HG03432 (cell line): ENCODE data around the gene MAGEA2B.
"Not testable (repeated sequence)": the region's sequence is repeated elsewhere in the genome, so short reads cannot be mapped to it uniquely, and the experiment has no call there.

ENCODE experiments used
- ATAC-seq: cut with Tn5 transposase; IDR thresholded peaks from one replicate; pipeline ENCODE4 v1.9.1; 2021; ENCODE audit warnings: mild to moderate bottlenecking, moderate library complexity; ENCODE audit not compliant: unreplicated experiment

The MAGEA2B gene

GRCh38 chrX:152754871-152755270 is 40.4 kb downstream of the MAGEA2B start:
- ATAC-seq: not testable (repeated sequence)

GRCh38 chrX:152758918-152759317 is 44.5 kb downstream of the MAGEA2B start, which contains the start of gene CSAG3:
TSS of gene CSAG3 (plus strand) at chrX:152759218.
- ATAC-seq: not testable (repeated sequence)

- ATAC-seq: not testable (repeated sequence)
These were observed 45.1 kb downstream of the MAGEA2B start for GRCh38 chrX:152759544-152759943.

GRCh38 chrX:152761582-152761981 is 47.2 kb downstream of the MAGEA2B start:
- ATAC-seq: not testable (repeated sequence)

GRCh38 chrX:152766562-152766961 is 52.1 kb downstream of the MAGEA2B start:
- not testable (repeated sequence) for ATAC-seq
